IPS-11a (cell line): ENCODE measurements around the gene VWA7.
"Not testable (repeated sequence)": the region's sequence is repeated elsewhere in the genome, so short reads cannot be mapped to it uniquely, and the experiment has no call there.

Experiments used
- H3K4me3 ChIP-seq: one replicate; pipeline ENCODE4 v1.5.1; 2013; ENCODE audit warnings: low read depth, low read length, control low read depth

VWA7 gene

DNA sequence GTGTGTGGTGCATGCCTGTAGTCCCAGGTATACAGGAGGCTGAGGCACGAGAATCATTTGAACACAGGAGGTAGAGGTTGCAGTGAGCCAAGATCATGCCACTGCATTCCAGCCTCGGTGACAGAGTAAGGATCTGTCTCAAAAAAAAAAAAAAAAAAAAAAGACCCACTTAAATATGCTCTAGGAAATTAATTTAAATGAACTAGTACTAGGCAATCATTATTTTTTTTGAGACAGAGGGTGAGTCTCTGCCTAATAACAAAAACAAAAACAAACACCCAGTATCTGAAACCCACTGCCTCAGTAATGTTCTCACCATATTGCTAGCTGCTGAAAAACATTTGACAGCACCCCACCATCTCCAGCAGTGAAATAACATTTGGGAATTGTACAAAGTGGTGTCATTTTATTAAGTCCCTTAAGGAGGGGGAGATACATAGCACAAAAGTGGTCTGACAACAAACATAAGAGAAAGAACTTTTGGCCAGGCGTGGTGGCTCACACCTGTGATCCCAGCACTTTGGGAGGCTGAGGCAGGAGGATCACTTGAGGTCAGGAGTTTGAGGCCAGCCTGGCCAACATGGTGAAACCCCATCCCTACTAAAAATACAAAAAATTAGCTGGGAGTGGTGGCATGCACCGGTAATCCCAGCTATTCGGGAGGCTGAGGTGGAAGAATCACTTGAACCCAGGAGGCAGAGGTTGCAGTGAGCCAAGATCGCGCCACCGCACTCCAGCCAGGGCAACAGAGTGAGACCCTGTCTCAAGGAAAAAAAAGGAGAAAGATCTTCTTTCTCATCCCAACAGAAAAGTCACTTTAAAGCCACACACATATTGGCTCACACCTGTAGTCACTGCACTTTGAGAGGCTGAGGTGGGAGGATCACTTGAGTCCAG, 24.2 kb upstream of the VWA7 start:
- not testable (repeated sequence) for H3K4me3 ChIP-seq

DNA sequence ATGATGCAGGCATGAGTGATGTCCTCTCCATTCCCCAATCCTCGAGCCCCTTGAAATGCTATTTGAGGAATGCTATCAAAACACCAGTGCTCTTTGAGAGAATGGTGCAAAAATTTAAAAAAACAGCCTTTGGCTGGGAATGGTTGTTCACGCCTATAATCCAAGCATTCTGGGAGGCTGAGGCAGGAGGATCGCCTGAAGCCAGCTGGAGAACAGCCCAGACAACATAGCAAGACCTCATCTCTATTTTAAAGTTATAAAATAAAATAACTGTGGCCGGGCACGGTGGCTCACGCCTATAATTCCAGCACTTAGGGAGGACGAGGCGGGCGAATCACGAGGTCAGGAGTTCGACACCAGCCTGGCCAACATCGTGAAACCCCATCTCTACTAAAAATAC, 22.7 kb upstream of the VWA7 start:
- no peak overlapping the region for H3K4me3 ChIP-seq

DNA sequence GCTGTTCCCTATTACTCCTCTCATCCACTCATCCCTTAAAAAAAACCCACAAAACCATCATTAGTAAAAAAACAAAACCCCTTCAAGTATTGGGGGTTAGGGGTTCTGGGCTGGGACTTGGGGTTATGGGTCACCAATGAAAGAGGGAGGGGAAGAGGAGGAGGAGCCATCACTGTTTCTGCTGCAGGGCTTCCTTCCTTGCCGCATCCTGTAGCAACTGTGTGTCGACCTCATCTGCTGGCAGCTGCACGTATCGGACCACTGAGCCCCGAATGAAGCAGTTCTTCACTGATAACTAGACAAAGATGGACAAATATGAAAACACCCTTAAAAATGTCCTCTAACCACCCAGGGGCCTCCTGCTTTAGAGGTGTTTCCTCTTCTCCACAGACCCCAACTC, 20.5 kb upstream of the VWA7 start:
- no peak overlapping the region for H3K4me3 ChIP-seq

DNA sequence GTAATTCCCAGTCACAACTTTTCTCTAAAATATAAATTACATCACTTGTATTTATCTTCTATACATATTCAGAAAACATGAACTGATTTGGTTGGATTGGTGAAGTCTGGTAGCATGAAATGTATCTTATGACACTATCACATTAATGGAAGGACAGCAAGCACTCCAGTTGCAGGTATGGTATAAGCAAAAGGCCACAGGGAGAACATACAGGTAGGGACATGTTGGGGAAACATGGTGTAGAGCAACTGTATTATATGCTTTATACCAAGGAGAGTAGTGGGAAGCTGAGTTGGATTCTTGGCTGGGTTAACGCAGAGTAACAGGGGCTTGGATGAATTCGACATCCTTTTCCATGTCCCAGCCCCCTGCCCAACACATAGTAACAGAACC, 19.9 kb upstream of the VWA7 start:
- H3K4me3 ChIP-seq, result no peak overlapping the region

DNA sequence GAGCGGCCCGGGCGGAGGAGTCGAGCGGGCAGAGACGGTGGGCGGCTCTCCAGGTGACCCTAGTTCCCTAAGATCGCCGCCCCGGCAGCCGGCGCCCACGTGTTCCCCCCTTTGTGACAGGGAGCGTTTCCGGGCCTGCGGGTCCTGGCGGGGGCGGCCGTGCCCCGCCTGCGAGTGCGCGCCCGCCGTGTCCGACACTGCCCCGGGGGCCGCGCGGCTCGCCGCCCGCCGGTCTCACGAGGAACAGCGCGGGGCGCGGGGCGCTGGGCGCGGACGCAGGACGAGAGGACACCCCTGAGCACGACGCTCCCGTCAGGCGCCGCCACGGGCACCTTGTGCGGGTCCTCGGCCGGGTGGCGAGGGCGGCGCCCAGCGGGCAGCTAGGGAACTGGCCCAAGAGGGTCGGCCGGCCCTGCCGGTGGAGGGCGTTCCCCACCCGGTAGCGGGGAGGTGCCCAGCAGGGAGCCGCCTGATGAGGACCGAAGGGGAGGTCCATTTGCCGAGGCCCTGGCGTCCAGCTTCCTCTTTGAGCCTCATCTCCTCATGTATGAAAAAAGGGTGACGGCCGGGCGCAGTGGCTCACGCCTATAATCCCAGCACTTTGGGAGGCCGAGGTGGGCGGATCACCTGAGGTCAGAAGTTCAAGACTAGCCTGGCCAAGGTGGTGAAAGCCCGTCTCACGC, 18.6 kb upstream of the VWA7 start, which contains the start of gene VARS1:
Gene VARS1, minus strand, starts transcription at position 137 of the 683 bp plus-strand sequence. CDS start 535 bp downstream, outside the sequence.
- peak within 1 kb of the TSS; percentile 91 for H3K4me3 ChIP-seq

DNA sequence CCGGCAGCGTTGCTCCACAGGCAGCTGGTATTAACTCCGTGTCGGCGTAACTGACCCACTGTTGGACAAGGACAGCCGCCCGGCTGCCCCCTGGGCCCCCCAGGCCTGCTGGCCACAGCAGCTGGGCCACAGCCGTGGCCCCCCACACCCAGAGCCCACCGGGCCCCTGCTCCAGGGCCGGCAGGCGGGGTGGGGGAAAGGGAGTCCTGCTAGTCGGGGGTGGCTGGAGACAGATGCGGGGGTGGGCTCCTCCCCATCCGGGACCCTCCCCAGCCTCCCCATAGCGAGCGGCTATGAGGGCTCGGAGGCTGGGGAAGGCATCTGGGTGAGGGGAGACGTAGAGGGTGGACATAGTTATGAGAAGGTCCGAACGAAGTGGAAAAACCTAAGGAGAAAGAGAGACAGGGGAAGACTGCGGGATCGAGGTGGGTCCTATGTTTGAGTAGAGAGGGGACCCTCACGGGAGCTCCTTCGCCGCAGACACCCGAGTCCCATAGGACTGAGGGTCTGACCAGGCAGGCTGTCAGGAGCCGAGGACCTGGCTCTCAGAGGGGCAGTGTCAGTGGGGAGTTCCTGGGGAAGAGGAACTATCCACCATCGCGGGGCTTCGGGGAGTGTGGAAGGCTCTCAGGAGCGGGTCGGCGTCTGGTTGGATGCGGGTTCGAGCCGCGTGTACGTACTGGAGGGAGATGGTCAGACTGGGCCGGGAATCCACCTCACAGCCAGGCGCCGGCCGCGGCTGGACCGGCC, 17.9 kb upstream of the VWA7 start:
- peak overlapping the region; percentile 91 for H3K4me3 ChIP-seq

DNA sequence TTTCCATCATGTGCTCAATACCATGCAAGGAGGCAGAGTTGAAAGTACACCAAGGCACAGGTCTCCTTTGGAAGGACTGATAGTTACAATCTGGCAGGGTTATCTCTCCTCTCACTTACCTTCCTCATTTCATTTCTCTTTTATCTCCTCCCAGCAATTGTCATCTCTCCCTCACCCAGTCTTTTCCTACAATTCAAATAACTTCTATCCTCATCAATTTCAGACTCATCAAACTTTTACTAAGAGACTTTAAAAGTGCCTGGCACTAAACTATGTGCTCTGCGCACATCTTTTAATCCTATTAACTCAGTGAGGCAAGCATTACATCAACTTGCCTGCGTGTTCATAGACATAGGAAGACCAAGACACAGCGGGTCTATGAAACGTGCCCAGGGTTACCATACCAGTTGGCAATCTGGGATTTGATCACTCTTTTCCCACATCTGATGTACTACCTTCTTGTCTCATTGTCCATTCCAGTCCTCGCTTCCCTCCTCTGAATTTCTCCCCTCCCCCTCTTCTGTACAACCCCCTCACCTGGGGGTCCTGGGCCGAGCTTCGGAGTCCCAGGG, 17.3 kb upstream of the VWA7 start:
- peak overlapping the region; percentile 91 for H3K4me3 ChIP-seq

DNA sequence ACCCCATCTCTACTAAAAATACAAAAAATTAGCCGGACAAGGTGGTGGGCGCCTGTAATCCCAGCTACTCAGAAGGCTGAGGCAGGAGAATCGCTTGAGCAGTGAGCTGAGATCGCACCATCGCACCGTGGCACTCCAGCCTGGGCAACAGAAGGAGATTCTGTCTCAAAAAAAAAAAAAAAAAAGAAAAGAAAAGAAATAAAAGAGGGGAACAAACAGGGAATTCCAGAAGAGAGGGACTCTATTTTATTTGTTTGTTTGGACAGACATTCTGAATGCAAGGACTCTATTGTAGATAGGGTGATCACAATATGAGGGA, 16.8 kb upstream of the VWA7 start:
- not testable (repeated sequence) for H3K4me3 ChIP-seq

DNA sequence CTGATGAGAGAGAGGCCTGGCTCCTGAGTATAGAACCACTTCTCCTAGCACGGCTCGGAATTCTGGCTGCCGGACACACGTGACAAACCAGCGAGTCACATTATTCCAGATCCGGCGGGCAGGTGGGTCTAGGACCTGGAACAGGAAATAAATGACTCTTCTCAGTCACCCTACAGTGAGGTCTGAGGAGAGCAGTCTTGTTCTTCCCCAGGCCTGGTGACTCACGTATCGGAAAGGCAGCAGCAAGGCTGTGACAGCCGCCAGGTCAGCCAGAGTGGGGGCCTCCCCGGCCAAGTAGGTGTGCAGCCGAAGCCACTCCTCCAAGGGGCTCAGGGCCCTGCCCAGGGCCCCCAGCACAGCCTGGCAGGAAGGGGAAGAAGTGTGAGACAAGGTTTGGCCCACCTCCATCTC, 15.6 kb upstream of the VWA7 start:
- H3K4me3 ChIP-seq, result no peak overlapping the region

DNA sequence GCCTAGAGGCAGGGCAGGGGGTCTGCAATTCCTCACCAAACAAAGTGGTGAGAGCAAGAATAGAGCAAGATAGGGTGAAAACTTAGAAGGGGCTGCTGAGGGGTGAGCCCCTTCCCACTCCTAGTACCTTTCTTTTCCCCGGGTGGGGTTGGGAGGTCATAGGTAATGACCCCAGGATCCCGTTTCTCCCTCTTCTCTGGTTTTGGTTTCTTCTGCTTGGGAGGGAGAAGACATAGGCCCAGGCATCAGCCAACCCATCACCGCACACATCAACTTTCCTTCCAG, 14.9 kb upstream of the VWA7 start:
- H3K4me3 ChIP-seq, result no peak overlapping the region

DNA sequence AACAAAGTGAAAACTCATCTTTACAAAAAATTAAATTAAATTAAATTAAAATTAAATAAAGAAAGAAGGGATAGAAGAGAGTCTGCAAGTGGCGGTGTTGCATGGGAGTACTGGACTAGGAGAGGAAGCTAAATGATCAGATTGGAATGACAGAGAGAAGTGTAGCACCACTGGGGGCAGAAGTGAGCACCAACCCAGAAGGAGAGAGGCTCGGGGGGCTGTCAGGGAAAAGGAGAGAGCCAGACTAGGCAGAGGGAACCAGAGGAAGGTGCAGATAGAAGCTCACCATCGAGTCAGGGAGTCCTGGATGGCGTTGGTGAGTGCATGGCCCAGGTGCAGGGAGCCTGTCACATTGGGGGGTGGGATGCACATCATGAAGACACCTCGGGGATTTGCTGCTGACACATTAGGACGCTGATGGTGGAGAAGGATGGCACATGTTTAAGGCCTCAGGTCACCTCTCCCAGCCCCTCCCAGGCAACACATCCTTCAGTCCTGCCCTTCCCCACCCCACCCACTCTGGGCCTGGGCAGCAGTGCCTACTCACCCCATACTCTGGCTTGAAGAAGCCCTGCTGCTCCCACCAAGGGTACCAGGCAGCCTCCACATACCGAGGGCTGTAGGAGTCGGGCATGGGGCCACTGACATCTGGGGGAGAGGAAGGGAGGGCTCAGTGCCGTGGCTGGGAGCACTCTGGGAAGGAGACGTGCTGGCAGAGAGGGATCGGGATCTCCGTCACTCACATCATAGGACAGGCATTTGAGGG, 14.4 kb upstream of the VWA7 start:
- H3K4me3 ChIP-seq, result no peak overlapping the region

DNA sequence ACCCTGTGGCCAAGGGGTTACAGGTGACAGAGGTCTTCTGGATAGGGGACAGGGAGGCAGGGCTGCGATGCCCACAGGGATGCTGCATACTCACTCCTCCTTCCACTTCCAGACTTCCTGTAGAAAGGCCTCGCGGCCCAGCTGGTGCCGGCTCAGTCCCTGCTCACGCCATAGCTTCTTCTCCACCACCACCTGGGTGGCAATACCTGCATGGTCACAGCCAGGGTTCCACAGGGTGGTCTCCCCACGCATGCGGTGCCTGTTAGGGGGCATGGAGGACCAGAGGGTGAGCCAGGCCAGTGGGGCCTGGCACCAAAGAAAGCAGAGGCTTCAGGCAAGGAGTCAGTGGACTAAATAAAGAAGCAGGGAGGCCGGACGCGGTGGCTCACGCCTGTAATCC, 8.3 kb upstream of the VWA7 start:
- H3K4me3 ChIP-seq, result no peak overlapping the region

DNA sequence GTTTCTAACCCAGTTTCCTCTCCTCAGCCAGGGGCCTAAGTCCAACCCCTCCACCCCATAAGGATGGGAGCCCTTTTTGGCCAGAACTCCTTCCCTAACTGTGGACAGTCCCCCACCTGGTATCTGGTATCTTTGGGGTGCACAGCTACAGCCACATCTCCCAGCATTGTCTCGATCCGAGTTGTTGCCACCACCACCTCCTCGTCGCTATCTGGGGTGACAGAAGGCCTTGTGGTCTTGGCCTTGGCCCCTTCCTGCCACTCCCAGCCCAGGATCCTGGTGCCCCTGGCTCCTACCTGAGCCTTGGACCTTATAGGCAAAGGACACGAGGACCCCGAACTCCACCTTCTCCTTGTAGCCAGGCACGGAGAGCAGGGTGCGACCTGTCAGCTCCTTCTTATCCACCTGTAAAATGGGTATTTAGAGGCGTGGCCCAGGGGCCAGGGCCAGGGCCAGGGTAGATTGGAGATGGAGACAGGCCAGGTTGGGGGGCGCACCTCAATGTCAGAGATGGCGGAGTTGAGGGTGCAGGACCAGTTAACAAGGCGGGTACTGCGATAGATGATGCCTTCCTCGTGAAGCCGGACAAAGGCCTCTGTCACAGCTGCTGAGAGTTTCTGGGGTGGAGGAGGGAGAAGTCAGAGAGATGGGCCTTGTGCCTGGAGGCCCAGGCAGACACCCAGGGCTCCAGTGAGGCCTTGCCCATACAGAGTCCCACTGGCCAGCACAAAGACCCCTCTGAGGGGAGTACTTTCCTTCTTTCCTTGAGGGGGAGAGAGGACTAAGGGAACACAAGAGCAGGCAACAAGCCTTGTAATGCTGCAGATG, 7.2 kb upstream of the VWA7 start:
- H3K4me3 ChIP-seq, result no peak overlapping the region

DNA sequence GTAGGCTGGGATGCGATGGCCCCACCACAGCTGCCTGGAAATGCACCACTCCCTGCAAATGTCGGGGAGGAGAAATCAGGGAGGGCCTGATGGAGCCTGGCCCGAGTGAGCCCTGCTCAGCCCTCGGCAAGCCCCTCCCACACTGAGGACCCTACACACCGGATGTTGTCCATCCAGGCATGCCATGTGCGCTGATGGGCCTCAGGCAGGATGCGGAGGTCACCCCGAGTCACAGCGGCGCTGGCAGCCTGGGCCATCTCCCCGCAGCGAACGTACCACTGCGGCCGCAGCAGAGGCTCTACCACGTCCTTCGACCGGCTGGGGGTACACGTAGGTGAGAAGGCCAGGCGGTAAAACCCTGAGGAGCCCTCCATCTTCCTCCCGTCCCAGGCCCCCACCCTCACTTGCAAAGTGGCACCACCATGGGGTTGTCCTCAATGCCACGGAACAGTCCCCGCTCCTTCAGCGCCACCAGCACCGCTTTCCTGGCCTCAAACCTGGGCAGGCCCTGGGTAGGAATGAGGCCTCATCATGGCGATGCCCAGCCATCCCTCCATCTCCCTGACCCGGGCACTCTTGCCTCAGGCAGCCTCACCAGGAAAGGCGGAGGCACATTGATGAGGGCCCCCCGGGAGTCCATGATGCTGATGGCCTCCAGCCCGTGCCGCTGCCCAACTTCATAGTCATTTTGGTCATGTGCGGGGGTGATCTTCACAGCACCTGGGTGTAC, 5.2 kb upstream of the VWA7 start:
- H3K4me3 ChIP-seq, result no peak overlapping the region

DNA sequence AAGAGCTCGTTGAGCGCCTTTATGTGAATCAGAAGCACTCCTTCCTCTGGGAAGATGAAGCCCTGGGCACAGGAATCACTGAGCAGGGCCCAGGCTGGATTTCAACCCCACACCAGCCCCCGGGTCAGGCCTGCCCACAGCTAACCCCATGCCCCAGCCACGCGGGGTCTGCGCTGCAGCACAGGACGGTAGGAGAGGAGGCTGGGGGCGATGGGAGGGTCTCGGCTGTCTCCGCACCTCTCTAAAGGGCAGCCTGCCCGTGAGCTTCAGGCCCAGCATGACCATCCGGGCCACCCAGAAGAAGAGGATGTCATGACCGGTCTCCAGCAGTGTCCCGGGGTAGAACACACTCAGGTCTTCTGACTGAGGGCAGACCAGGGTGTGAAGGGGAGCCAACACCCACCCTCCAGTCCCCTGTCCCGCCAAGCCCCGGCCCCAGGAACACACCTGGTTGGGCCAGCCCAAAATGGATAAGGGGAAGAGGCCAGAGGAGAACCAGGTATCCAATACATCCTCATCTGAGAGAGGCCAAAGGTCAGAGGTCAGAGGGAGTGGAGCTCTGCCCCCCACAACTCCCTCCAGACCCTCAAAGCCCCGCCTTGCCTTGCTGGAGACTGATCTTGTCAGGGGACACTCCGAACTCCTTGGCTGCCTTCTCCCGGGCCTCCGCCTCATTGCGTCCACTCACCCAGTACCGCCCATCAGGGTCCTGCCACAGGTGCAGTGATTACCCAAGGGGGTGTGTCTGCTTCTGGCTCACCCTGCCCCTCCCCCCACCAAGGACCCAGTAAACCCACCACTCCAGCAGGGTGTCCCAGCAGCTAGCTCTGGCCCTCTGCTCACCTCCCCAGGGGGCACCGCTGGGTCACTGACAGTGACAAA, 4.4 kb upstream of the VWA7 start:
- no peak overlapping the region for H3K4me3 ChIP-seq

DNA sequence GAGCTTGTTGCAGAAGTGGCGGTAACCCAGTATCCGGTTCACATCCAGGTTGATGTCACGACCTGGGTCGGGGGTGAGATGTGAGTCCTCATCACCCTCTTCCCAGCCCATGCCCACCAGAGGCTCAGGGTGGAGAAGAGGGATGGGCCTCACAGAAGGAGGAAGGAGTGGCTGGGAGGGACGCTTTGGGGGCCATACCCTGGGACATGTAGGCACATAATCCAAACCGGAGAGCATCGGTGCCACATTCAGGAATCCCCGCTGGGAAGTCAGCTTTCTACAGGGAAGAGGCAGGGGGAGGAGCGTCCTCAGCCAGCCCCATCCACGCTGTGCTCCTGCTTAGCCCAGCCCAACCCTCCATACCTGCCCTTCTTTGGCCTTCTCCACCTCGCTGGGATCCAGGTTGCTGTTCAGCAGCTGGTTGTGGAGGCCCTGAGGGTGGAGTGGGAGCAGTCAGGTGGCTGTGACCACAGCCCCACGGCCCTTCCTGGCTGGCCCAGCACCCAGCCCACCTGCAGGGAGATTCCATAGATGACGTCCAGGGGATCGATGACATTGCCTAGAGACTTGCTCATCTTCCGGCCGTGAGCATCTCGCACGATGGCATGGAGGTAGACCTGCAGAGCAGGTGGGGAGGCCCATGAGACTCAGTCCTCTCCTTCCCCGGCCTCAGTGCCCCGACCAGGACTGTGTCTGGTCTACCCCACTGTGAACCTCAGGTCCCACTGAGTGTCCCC, 3.5 kb upstream of the VWA7 start:
- no peak overlapping the region for H3K4me3 ChIP-seq

DNA sequence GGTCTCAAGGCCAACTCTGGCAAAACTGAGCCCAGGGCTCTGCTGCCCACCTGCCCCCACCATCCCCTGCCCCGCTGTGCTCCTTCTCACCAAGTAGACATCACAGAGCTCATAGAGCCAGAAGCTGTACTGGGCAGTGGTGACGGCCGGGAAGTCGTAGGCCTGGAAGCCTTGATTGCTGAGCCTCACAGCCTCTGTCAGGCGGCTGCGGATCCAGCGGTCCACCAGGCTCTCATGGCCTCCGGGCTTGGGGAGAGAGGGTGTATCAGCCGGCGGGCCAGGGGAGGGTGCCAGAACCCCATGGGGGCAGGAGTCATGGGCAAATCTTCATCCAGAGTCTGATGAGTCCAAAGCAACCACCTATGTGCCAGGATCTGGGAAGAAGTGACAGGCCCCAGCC, 2.8 kb upstream of the VWA7 start:
- no peak overlapping the region for H3K4me3 ChIP-seq
